PFSK-1 (cell line): ENCODE data around the gene MITF.

Source experiments
- FOXP2 ChIP-seq: optimal IDR thresholded peaks from 2 replicates; pipeline ENCODE3; 2011; ENCODE audit warnings: borderline replicate concordance, control low read depth, inconsistent platforms; ENCODE audit not compliant: insufficient read depth; ENCODE audit errors: extremely low read length, extremely low read depth
- POLR2AphosphoS5 ChIP-seq: IDR thresholded peaks from 2 replicates; pipeline ENCODE4 v1.6.1; 2012; ENCODE audit warnings: low read depth, mild to moderate bottlenecking, control low read depth, low read length, moderate library complexity
- REST ChIP-seq, 2 experiments: IDR thresholded peaks; 2 replicates each; pipeline versions ENCODE4 v1.6.1 to v1.8.0; 2011 to 2012; ENCODE audit warnings: low read depth in 2 of 2, low read length in 2 of 2, control low read depth in 1 of 2, inconsistent platforms in 1 of 2, mild to moderate bottlenecking in 1 of 2, moderate library complexity in 1 of 2; ENCODE audit not compliant: insufficient read depth in 1 of 2
- SIN3A ChIP-seq: IDR thresholded peaks from 2 replicates; pipeline ENCODE4 v1.6.1; 2012; ENCODE audit warnings: mild to moderate bottlenecking, low read length, moderate library complexity, borderline replicate concordance; ENCODE audit not compliant: insufficient read depth
- TAF1 ChIP-seq: IDR thresholded peaks from 2 replicates; pipeline ENCODE4 v1.6.1; 2012; ENCODE audit warnings: low read length, control low read depth, borderline replicate concordance; ENCODE audit not compliant: insufficient read depth

Gene MITF

DNA sequence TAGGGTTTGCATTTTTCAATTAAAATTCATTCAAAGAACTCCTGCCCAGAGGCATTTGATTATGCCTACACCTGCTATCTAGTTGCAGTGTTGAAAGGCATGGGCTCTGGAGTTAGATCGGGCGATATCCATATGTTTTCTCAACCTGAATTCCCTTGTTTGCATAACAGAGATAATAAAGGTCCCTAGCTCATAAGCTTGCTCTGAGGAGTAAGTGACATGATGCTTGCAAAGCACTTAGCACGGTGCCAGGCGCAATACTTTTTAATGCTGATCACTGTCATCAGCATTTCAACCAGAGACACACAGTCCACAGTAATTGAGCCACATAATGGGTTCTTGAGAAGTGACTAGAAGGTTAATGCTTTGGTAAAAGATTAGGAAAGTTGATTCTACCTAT, 154.0 kb downstream of the MITF start:
- TF ChIP-seq POLR2AphosphoS5 (no peak), SIN3A (no peak), TAF1 (no peak), FOXP2 (no peak), REST (IDR thresholded peaks at IDR 0.05; ENCODE audit: insufficient read depth in 1 of 2, low read depth in 2 of 2, low read length in 2 of 2) (no peak)

DNA sequence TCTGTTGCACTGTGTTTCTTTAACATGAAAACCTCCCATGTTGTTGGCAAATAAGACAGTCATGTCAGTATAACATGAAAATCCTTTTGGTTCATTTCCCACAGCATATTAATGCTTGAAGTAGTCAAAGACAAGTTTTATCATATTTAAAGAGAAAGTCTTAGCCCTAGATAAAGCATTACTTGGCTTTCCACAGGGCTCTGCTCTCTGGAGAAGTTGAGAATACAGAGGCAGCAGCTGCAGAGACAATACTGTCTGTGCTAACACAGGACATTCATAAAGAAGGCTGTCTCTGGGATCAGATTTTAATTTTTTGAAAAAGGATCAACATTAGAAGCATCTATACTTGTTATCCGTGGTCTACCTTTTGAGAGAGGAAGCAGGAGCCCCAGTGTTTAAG, 156.8 kb downstream of the MITF start:
- TF ChIP-seq POLR2AphosphoS5 (no peak), SIN3A (no peak), TAF1 (no peak), FOXP2 (no peak), REST (IDR thresholded peaks at IDR 0.05; ENCODE audit: insufficient read depth in 1 of 2, low read depth in 2 of 2, low read length in 2 of 2) (no peak)

DNA sequence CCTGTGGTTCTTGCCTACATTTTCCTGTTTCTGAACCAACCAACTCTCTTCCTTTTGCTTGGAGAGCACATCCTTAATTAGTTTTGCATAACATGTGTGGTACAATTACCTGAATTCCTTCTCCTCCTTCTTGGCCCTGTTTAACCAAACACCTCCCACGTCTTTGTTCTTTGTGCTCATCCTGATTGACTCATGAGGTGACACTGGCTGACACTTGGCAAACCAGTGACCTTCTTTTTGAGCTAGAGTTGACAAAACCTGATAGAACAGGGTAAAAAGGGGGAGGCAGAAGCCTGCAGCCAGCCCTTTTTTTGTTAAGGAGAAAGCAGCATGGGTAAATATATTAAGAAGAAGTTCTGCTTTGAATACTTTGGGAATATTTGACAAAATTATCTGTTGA, 161.1 kb downstream of the MITF start:
- no peak for TF ChIP-seq POLR2AphosphoS5
- TF ChIP-seq SIN3A, result no peak
- no peak for TF ChIP-seq REST (IDR thresholded peaks at IDR 0.05; ENCODE audit: insufficient read depth in 1 of 2, low read depth in 2 of 2, low read length in 2 of 2)
- no peak for TF ChIP-seq FOXP2
- no peak for TF ChIP-seq TAF1

- TF ChIP-seq POLR2AphosphoS5 (no peak), FOXP2 (no peak), TAF1 (no peak), REST (IDR thresholded peaks at IDR 0.05; ENCODE audit: insufficient read depth in 1 of 2, low read depth in 2 of 2, low read length in 2 of 2) (no peak)
Observed at GRCh38 chr3:69901802-69902201, 162.5 kb downstream of the MITF start.

DNA sequence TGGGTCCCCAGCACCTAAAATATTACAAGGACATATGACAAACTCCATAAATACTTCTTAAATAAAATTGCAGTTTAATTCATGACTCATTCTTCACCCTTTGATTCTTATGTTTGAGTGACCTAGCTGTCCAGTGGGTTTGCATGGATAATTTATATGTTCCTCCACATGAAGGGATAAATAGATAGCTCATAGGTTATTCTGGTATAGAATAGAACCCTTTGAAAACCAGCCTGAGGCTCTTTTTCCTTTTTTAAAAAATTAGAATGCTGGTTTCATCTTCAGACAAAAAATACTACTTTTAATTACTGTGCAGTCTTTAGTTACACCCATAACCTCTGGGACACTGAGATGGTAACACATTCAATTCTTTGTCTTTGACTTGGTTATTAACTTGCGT, 163.1 kb downstream of the MITF start:
- no peak for TF ChIP-seq POLR2AphosphoS5
- TF ChIP-seq REST (IDR thresholded peaks at IDR 0.05; ENCODE audit: insufficient read depth in 1 of 2, low read depth in 2 of 2, low read length in 2 of 2), result no peak
- no peak for TF ChIP-seq TAF1
- no peak for TF ChIP-seq SIN3A
- no peak for TF ChIP-seq FOXP2
